HCEC 1CT (cell line): ENCODE data around the gene SREBF2.
"Not testable (repeated sequence)": the region's sequence is repeated elsewhere in the genome, so short reads cannot be mapped to it uniquely, and the experiment has no call there.

Experiments used
- DNase-seq: peaks from one replicate; pipeline ENCODE4 v3.0.0-alpha.2; 2017

The SREBF2 gene

GRCh38 chr22:41821471-41822316 lies 11.2 kb upstream of the SREBF2 start:
- DNase-seq: no peak

GRCh38 chr22:41822317-41823057 lies 10.4 kb upstream of the SREBF2 start:
- peak; percentile 77 for DNase-seq

GRCh38 chr22:41823797-41824196 lies 9.1 kb upstream of the SREBF2 start:
- DNase-seq: no peak

GRCh38 chr22:41825376-41825775 lies 7.5 kb upstream of the SREBF2 start:
- DNase-seq: no peak

- no peak for DNase-seq
These were observed 6.9 kb upstream of the SREBF2 start for GRCh38 chr22:41826021-41826420.

GRCh38 chr22:41826430-41827383 lies 6.2 kb upstream of the SREBF2 start:
- no peak for DNase-seq

- no peak for DNase-seq
These were observed 5.2 kb upstream of the SREBF2 start for GRCh38 chr22:41827671-41828070.

GRCh38 chr22:41828516-41828915 lies 4.4 kb upstream of the SREBF2 start:
- no peak for DNase-seq

GRCh38 chr22:41830174-41830573 lies 2.7 kb upstream of the SREBF2 start:
- DNase-seq: no peak

- no peak for DNase-seq
These were observed 1.5 kb upstream of the SREBF2 start for GRCh38 chr22:41831383-41831782.

GRCh38 chr22:41831828-41832552 lies 915 bp upstream of the SREBF2 start:
- DNase-seq: peak; percentile 26

GRCh38 chr22:41833369-41834004 lies 582 bp downstream of the SREBF2 start:
- DNase-seq: peak; percentile 12

GRCh38 chr22:41834005-41834944 lies 1.4 kb downstream of the SREBF2 start:
- DNase-seq: peak; percentile 11

- DNase-seq: not testable (repeated sequence)
These were observed 2.6 kb downstream of the SREBF2 start for GRCh38 chr22:41835462-41835861.

- no peak for DNase-seq
These were observed 3.6 kb downstream of the SREBF2 start for GRCh38 chr22:41836551-41836950.

GRCh38 chr22:41838842-41839618 lies 6.1 kb downstream of the SREBF2 start:
- DNase-seq: no peak

GRCh38 chr22:41840216-41840615 lies 7.3 kb downstream of the SREBF2 start:
- DNase-seq: no peak

GRCh38 chr22:41841085-41841712 lies 8.3 kb downstream of the SREBF2 start:
- no peak for DNase-seq
